HFFc6 (cell line): ENCODE measurements around the gene PDE6B. TPM values are rescaled to one million over a fixed set of nuclear protein-coding genes. Genes with fewer than 3 reads are reported as not detected.

ENCODE experiments used
- DNase-seq: peaks from one replicate; pipeline ENCODE4 v3.0.0-alpha.2; 2018
- H3K27ac Mint-ChIP-seq: 2 replicates; pipeline ENCODE4 v1.8.0; 2020; ENCODE audit warnings: mild to moderate bottlenecking, mixed read lengths
- H3K27me3 Mint-ChIP-seq: 2 replicates; pipeline ENCODE4 v1.8.0; 2021; ENCODE audit warnings: mild to moderate bottlenecking, moderate library complexity, mixed read lengths; ENCODE audit not compliant: insufficient read depth
- H3K36me3 Mint-ChIP-seq: 2 replicates; pipeline ENCODE4 v1.8.0; 2021; ENCODE audit warnings: low read depth, mixed read lengths
- H3K4me1 Mint-ChIP-seq: 2 replicates; pipeline ENCODE4 v1.8.0; 2020; ENCODE audit warnings: low read depth, mixed read lengths
- H3K4me3 Mint-ChIP-seq: 2 replicates; pipeline ENCODE4 v1.8.0; 2020; ENCODE audit warnings: mild to moderate bottlenecking, moderate library complexity, mixed read lengths
- H3K9me3 Mint-ChIP-seq: 2 replicates; pipeline ENCODE4 v1.8.0; 2020; ENCODE audit warnings: mild to moderate bottlenecking, mixed read lengths
- CTCF ChIP-seq: fragments of 200-600 bp; sonication (generic); IDR thresholded peaks from 2 replicates; pipeline ENCODE4 v1.5.0; 2021; ENCODE audit warnings: antibody characterized with exemption, mild to moderate bottlenecking
- total RNA-seq, 6 experiments: library from RNA; stranded (reverse); fragmentation: NEBNext Ultra II Directional; extraction: Animal tissue kit (Norgen Biotek cat#: 25700); gene quantifications; 2 replicates in 1 of 6; 3 replicates in 5 of 6; pipeline ENCODE4 v1.2.3, GENCODE V29; 2021

Gene PDE6B
- total RNA-seq, 6 experiments from 2014 or later, result not detected

- Mint-ChIP-seq H3K9me3 (peaks cover 14% of the 10 kb centered on the region), H3K36me3 (0 out of 2 replicates have a peak, but pooled peaks cover 3% of the 10 kb centered on the region), H3K27me3 (peaks cover 9% of the 10 kb centered on the region), H3K4me1 (no peaks in the 10 kb centered on the region), H3K4me3 (no peak overlapping the region), H3K27ac (no peak overlapping the region)
- no peak for TF ChIP-seq CTCF
- DNase-seq, result no peak
Measured at GRCh38 chr4:616911-617643, 8.3 kb upstream of the PDE6B start.

- DNase-seq, result no peak
- Mint-ChIP-seq H3K27me3 (peaks cover 7% of the 10 kb centered on the region), H3K27ac (no peak overlapping the region), H3K4me1 (no peaks in the 10 kb centered on the region), H3K36me3 (0 out of 2 replicates have a peak, but pooled peaks cover 4% of the 10 kb centered on the region), H3K4me3 (no peak overlapping the region), H3K9me3 (peaks cover 21% of the 10 kb centered on the region)
- no peak for TF ChIP-seq CTCF
Measured at GRCh38 chr4:617644-618641, 7.4 kb upstream of the PDE6B start.

GRCh38 chr4:620201-620600, 5.2 kb upstream of the PDE6B start:
- no peak for DNase-seq
- no peak for TF ChIP-seq CTCF
- Mint-ChIP-seq H3K36me3 (0 out of 2 replicates have a peak, but pooled peaks cover 4% of the 10 kb centered on the region), H3K9me3 (peaks cover 22% of the 10 kb centered on the region), H3K27me3 (peaks cover 5% of the 10 kb centered on the region), H3K27ac (no peak overlapping the region), H3K4me3 (no peak overlapping the region), H3K4me1 (no peaks in the 10 kb centered on the region)

GRCh38 chr4:620851-621261, 4.5 kb upstream of the PDE6B start:
- H3K27ac Mint-ChIP-seq, result no peak overlapping the region
- peaks cover 2% of the 10 kb centered on the region for H3K27me3 Mint-ChIP-seq
- H3K9me3 Mint-ChIP-seq, result peaks cover 22% of the 10 kb centered on the region
- 0 out of 2 replicates have a peak, but pooled peaks cover 4% of the 10 kb centered on the region for H3K36me3 Mint-ChIP-seq
- H3K4me3 Mint-ChIP-seq, result no peak overlapping the region
- no peaks in the 10 kb centered on the region for H3K4me1 Mint-ChIP-seq
- no peak for DNase-seq
- no peak for TF ChIP-seq CTCF

- Mint-ChIP-seq H3K4me1 (no peaks in the 10 kb centered on the region), H3K4me3 (no peak overlapping the region), H3K36me3 (0 out of 2 replicates have a peak, but pooled peaks cover 4% of the 10 kb centered on the region), H3K9me3 (peaks cover 22% of the 10 kb centered on the region), H3K27me3 (peaks cover 5% of the 10 kb centered on the region), H3K27ac (no peak overlapping the region)
- DNase-seq, result no peak
- TF ChIP-seq CTCF, result no peak
Measured at GRCh38 chr4:621296-622070, 3.9 kb upstream of the PDE6B start.
